Stomach (tissue), 9 donors: ENCODE data around the gene OR5H14. TPM values are rescaled to one million over a fixed set of nuclear protein-coding genes. Genes with fewer than 3 reads are reported as not detected.
"Not testable (repeated sequence)": the region's sequence is repeated elsewhere in the genome, so short reads cannot be mapped to it uniquely, and the experiment has no call there.

Experiments used
- DNase-seq, 2 donors: peaks; one replicate each; pipeline versions ENCODE4 v3.0.0 to v3.0.0-alpha.2; 2013 to 2019
- H3K27ac ChIP-seq, 5 donors: fragments of 200-600 bp in 4 of 5; sonication (generic) in 4 of 5; one replicate each; pipeline ENCODE4 v1.5.1; 2013 to 2019; ENCODE audit warnings: mild to moderate bottlenecking in 1 of 5, moderate library complexity in 1 of 5
- H3K27me3 ChIP-seq, 3 donors: fragments of 200-600 bp; sonication (generic); one replicate each; pipeline ENCODE4 v1.5.1; 2017 to 2019; ENCODE audit warnings: mixed run types in 1 of 3
- H3K36me3 ChIP-seq, 4 donors: fragments of 200-600 bp; sonication (generic); 1 replicate in 3 of 4; 2 replicates in 1 of 4; pipeline ENCODE4 v1.5.1; 2016 to 2019
- H3K4me1 ChIP-seq, 4 donors: fragments of 200-600 bp; sonication (generic); one replicate each; pipeline ENCODE4 v1.5.1; 2016 to 2019
- H3K4me3 ChIP-seq, 4 donors: fragments of 200-600 bp; sonication (generic) in 3 of 4; one replicate each; pipeline ENCODE4 v1.5.1; 2016 to 2019; ENCODE audit warnings: mild to moderate bottlenecking in 1 of 4
- H3K9me3 ChIP-seq, 4 donors: fragments of 200-600 bp; sonication (generic); one replicate each; pipeline ENCODE4 v1.5.1; 2016 to 2019
- CTCF ChIP-seq, 7 experiments: fragments of 450-650 bp in 4 of 7; fragments of 200-600 bp in 3 of 7; sonication (generic) in 3 of 7; IDR thresholded peaks; one replicate each; pipeline ENCODE4 v1.5.1; 2016 to 2019; ENCODE audit warnings: antibody characterized with exemption in 7 of 7, control low read depth in 2 of 7, mild to moderate bottlenecking in 1 of 7
- EP300 ChIP-seq: sonication (generic); formaldehyde crosslinking; IDR thresholded peaks from one replicate; pipeline ENCODE4 v1.6.1; 2017; ENCODE audit warnings: antibody characterized with exemption
- POLR2A ChIP-seq, 4 donors: fragments of 450-650 bp; IDR thresholded peaks; one replicate each; pipeline ENCODE4 v1.6.1; 2016; ENCODE audit warnings: antibody characterized with exemption in 4 of 4, control low read depth in 2 of 4, mild to moderate bottlenecking in 1 of 4, moderate library complexity in 1 of 4
- POLR2AphosphoS5 ChIP-seq, 3 donors: sonication (generic); formaldehyde crosslinking; IDR thresholded peaks; one replicate each; pipeline ENCODE4 v1.6.1; 2016; ENCODE audit warnings: antibody characterized with exemption in 3 of 3
- WGBS, 5 donors: extraction: QIAGEN DNeasy Blood & Tissue Kit in 3 of 5; methylation state at CpG; one replicate each; pipeline versions ENCODE4 v1.1.5 to v1.1.7; 2013 to 2018; 5-methylcytosine and 5-hydroxymethylcytosine counted together
- intact Hi-C: fragments of 100-400 bp; cut with DNase I; formaldehyde crosslinking; loops from one replicate; pipeline ENCODE4 v1.15.1; 2023; ENCODE audit warnings: low total_unique reads
- polyA plus RNA-seq, 3 donors: library from polyadenylated mRNA; stranded (reverse); fragments of 200-250 nt; gene quantifications; one replicate each; pipeline ENCODE4 v1.2.3, GENCODE V29; 2013
- total RNA-seq, 5 donors: library from RNA; depleted of rRNA; stranded (reverse); fragments of >200 nt; gene quantifications; one replicate each; pipeline versions ENCODE4 v1.1.0 to v1.2.3, GENCODE V29; 2014 to 2016
- donor health status: healthy with polysubstance abuse.
- donor health status: Bipolar disorder and iron deficiency.
- donor health status: healthy.

The OR5H14 gene
- total and polyA plus RNA-seq, 8 donors = not detected

GRCh38 chr3:98136631-98137030 is 10.6 kb upstream of the OR5H14 start:
- DNase-seq = no peak
- H3K27me3 ChIP-seq = no peaks in the 10 kb centered on the region
- 54 to 76% (median 68%) methylated on average over 3 of the region's 3 CpGs for WGBS, 5 donors
- TF ChIP-seq POLR2AphosphoS5 (IDR thresholded peaks at IDR 0.05) = no peak
- TF ChIP-seq POLR2A (IDR thresholded peaks at IDR 0.05) = no peak
- no peak for TF ChIP-seq CTCF (IDR thresholded peaks at IDR 0.05)
- TF ChIP-seq EP300 = no peak
- no peaks in the 10 kb centered on the region for H3K36me3 ChIP-seq
- no peaks in the 10 kb centered on the region for H3K4me1 ChIP-seq
- H3K9me3 ChIP-seq = no peaks in the 10 kb centered on the region
- intact Hi-C loops = no loop called here
- H3K4me3 ChIP-seq = no peak overlapping the region
- H3K27ac ChIP-seq = no peak overlapping the region

GRCh38 chr3:98137826-98138557 is 9.3 kb upstream of the OR5H14 start:
- H3K9me3 ChIP-seq, H3K4me3 ChIP-seq, DNase-seq, H3K36me3 ChIP-seq, H3K27ac ChIP-seq, intact Hi-C loops, H3K4me1 ChIP-seq, H3K27me3 ChIP-seq: not testable (repeated sequence)
- 79 to 85% (median 85%) methylated on average over 22 to 23 of the region's 23 CpGs for WGBS, 5 donors

DNA sequence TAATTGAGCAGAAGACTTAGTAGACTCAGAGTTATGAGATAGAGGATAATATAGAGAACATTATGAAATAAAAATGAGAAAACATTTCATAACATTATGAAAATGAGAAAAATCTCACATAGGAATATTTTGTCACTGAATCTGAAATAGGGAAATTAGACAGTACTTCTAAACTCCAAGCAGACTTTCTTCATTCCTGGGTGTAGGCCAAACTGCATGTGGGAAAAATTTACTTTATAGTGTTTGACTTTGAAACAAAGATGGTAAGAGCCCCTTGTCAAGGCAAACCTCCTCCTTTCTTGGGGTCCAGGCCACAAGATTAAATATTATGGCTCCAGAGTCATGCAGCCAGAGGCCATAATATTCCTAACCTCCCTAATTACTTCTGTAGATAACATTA is 6.7 kb upstream of the OR5H14 start:
- Histone ChIP-seq H3K36me3 (no peaks in the 10 kb centered on the region), H3K27ac (no peak overlapping the region), H3K4me3 (no peak overlapping the region), H3K4me1 (no peaks in the 10 kb centered on the region), H3K9me3 (no peaks in the 10 kb centered on the region), H3K27me3 (no peaks in the 10 kb centered on the region)
- DNase-seq = no peak
- intact Hi-C loops = no loop called here
- no peak for TF ChIP-seq POLR2A (IDR thresholded peaks at IDR 0.05)
- TF ChIP-seq POLR2AphosphoS5 (IDR thresholded peaks at IDR 0.05) = no peak
- TF ChIP-seq EP300 = no peak
- no peak for TF ChIP-seq CTCF (IDR thresholded peaks at IDR 0.05)

DNA sequence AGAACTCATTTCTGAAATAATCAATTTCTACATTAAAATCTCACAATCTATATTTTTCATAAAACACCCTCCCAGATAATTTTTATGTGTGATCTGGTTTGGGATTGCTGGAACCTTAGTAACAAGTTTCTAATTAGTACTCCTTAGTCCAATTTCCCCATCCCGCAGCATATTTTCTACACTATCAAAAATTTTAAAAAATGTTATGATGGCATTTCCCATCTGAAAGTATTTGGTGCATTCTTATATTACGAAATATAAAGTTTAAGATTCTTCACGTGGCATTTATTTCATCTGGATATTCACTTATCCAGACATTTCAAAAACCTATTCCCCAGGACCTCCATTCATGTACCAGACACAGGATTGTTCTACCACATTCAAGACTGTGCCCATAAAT is 1.5 kb downstream of the OR5H14 start:
- DNase-seq = no peak
- intact Hi-C loops = no loop called here
- Histone ChIP-seq H3K4me3 (no peak overlapping the region), H3K9me3 (no peaks in the 10 kb centered on the region), H3K4me1 (no peaks in the 10 kb centered on the region), H3K36me3 (no peaks in the 10 kb centered on the region), H3K27me3 (no peaks in the 10 kb centered on the region), H3K27ac (no peak overlapping the region)
- 59 to 69% (median 66%) methylated on average over 3 of the region's 3 CpGs for WGBS, 5 donors
- TF ChIP-seq POLR2AphosphoS5 (IDR thresholded peaks at IDR 0.05) = no peak
- no peak for TF ChIP-seq CTCF (IDR thresholded peaks at IDR 0.05)
- no peak for TF ChIP-seq EP300
- TF ChIP-seq POLR2A (IDR thresholded peaks at IDR 0.05) = no peak

DNA sequence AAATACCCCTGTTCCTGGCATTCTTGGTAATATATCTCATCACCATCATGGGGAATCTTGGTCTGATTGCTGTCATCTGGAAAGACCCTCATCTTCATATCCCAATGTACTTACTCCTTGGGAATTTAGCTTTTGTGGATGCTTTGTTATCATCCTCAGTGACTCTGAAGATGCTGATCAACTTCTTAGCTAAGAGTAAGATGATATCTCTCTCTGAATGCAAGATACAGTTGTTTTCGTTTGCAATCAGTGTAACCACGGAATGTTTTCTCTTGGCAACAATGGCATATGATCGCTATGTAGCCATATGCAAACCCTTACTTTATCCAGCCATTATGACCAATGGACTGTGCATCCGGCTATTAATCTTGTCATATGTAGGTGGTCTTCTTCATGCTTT is 2.2 kb downstream of the OR5H14 start:
- WGBS, 5 donors = 72 to 88% (median 82%) methylated on average over 4 of the region's 4 CpGs
- H3K36me3 ChIP-seq, intact Hi-C loops, H3K27me3 ChIP-seq, H3K4me1 ChIP-seq, H3K4me3 ChIP-seq, H3K27ac ChIP-seq, DNase-seq, H3K9me3 ChIP-seq: not testable (repeated sequence)
